KMS-11 (cell line): Measurements from ENCODE around the gene TSPAN3.

Source experiments
- H2AFZ ChIP-seq: fragments of 200-600 bp; sonication (generic); 2 replicates; pipeline ENCODE4 v1.6.1; 2016; ENCODE audit warnings: antibody characterized with exemption, mixed run types, low read depth
- H3K27ac ChIP-seq: fragments of 200-600 bp; sonication (generic); 2 replicates; pipeline ENCODE4 v1.6.1; 2016; ENCODE audit warnings: mild to moderate bottlenecking, mixed run types
- H3K27me3 ChIP-seq: fragments of 200-600 bp; sonication (generic); 2 replicates; pipeline ENCODE4 v1.6.1; 2017; ENCODE audit warnings: mild to moderate bottlenecking, low read depth, mixed run types, moderate library complexity; ENCODE audit not compliant: insufficient read depth
- H3K36me3 ChIP-seq: fragments of 200-600 bp; sonication (generic); 2 replicates; pipeline ENCODE4 v1.6.1; 2017; ENCODE audit warnings: mild to moderate bottlenecking, mixed run types; ENCODE audit not compliant: insufficient read depth
- H3K4me1 ChIP-seq: fragments of 200-600 bp; sonication (generic); 2 replicates; pipeline ENCODE4 v1.6.1; 2016; ENCODE audit warnings: mild to moderate bottlenecking, low read depth, mixed run types; ENCODE audit not compliant: poor library complexity, severe bottlenecking
- H3K4me2 ChIP-seq: fragments of 200-600 bp; sonication (generic); 2 replicates; pipeline ENCODE4 v1.7.0; 2016; ENCODE audit warnings: mild to moderate bottlenecking, mixed run types
- H3K4me3 ChIP-seq: fragments of 200-600 bp; sonication (generic); IDR thresholded peaks from 2 replicates; pipeline ENCODE4 v1.6.1; 2017; ENCODE audit warnings: low read depth, low read length, mixed read lengths; ENCODE audit not compliant: insufficient read depth
- H3K79me2 ChIP-seq: fragments of 200-600 bp; sonication (generic); 2 replicates; pipeline ENCODE4 v1.6.1; 2016; ENCODE audit warnings: low read depth, mixed run types; ENCODE audit not compliant: insufficient read depth
- H3K9ac ChIP-seq: fragments of 200-600 bp; sonication (generic); 2 replicates; pipeline ENCODE4 v1.6.1; 2016; ENCODE audit warnings: mild to moderate bottlenecking, mixed run types
- H4K20me1 ChIP-seq: fragments of 200-600 bp; sonication (generic); 2 replicates; pipeline ENCODE4 v1.6.1; 2016; ENCODE audit warnings: mild to moderate bottlenecking, mixed run types; ENCODE audit not compliant: insufficient read depth
- TF ChIP-seq, protein P1 (sequence below): fragments of 200-600 bp; sonication (generic); conservative IDR thresholded peaks from 2 replicates; pipeline ENCODE4 v1.6.1; 2017; ENCODE audit warnings: low read depth, mild to moderate bottlenecking, antibody characterized with exemption, low read length, moderate library complexity, mixed read lengths

TSPAN3 gene

DNA sequence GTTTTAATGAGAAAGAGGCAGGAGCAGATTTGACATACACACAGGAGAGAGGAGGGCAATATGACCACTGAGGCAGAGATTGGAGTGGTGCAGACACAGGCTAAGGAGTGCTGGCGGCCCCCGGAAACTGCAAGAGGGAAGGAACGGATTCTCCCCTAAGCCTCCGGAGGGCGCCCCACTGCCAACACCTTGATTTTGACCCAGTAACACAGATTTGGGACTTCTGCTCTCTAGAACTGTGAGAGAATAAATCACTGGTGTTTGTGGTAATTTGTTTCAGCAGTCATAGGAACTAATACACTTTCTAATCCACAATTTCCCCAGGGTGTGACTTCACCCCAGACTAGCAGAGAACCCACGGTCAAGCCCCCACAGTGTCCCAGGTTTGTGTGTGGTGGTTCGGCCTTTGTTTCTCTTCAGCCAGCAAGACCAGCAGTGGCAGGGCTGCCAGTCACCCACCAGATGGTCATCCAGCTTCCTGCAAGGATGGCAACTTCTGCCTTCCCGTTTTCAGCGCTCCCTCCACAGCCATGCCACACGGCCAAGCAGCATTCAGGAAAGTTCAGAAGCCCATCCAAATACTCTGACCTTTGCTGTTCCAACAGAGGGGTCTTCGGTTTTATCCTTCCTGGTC lies 23.6 kb upstream of the TSPAN3 start:
- Histone ChIP-seq H3K27me3 (no peaks in the 10 kb centered on the region), H2AFZ (no peak overlapping the region), H3K4me2 (no peak overlapping the region), H3K36me3 (no peaks in the 10 kb centered on the region), H3K9ac (no peak overlapping the region), H3K4me3 (no peak overlapping the region), H3K27ac (no peak overlapping the region), H3K4me1 (no peaks in the 10 kb centered on the region), H3K79me2 (no peaks in the 10 kb centered on the region), H4K20me1 (no peaks in the 10 kb centered on the region)
- TF ChIP-seq, protein P1, sequence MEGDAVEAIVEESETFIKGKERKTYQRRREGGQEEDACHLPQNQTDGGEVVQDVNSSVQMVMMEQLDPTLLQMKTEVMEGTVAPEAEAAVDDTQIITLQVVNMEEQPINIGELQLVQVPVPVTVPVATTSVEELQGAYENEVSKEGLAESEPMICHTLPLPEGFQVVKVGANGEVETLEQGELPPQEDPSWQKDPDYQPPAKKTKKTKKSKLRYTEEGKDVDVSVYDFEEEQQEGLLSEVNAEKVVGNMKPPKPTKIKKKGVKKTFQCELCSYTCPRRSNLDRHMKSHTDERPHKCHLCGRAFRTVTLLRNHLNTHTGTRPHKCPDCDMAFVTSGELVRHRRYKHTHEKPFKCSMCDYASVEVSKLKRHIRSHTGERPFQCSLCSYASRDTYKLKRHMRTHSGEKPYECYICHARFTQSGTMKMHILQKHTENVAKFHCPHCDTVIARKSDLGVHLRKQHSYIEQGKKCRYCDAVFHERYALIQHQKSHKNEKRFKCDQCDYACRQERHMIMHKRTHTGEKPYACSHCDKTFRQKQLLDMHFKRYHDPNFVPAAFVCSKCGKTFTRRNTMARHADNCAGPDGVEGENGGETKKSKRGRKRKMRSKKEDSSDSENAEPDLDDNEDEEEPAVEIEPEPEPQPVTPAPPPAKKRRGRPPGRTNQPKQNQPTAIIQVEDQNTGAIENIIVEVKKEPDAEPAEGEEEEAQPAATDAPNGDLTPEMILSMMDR, result peak; percentile 25; the same call in 1 of the 2 replicates

DNA sequence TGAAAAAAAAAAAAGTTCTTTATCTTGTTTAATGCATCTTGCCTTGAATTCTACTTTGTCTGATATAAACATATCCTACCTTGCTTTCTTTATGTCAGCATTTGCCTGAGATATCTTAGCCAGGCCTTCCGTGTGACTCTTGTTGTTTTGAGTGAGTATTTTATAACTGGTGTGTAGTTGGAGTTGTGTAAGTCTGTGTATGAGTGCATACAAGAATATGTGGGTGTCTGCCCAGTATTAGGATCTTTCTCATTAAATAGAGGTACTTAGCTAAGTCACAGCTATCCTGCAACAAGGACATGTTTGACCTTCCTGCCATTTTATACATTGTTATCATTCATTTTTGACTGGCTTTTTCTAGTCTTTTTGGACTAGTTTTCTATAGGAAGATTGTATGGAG lies 22.5 kb upstream of the TSPAN3 start:
- Histone ChIP-seq H3K27me3 (no peaks in the 10 kb centered on the region), H3K4me1 (no peaks in the 10 kb centered on the region), H3K4me2 (no peak overlapping the region), H2AFZ (no peak overlapping the region), H3K4me3 (no peak overlapping the region), H3K9ac (no peak overlapping the region), H3K79me2 (no peaks in the 10 kb centered on the region), H3K36me3 (no peaks in the 10 kb centered on the region), H3K27ac (no peak overlapping the region), H4K20me1 (no peaks in the 10 kb centered on the region)
- TF ChIP-seq, protein P1, result no peak

DNA sequence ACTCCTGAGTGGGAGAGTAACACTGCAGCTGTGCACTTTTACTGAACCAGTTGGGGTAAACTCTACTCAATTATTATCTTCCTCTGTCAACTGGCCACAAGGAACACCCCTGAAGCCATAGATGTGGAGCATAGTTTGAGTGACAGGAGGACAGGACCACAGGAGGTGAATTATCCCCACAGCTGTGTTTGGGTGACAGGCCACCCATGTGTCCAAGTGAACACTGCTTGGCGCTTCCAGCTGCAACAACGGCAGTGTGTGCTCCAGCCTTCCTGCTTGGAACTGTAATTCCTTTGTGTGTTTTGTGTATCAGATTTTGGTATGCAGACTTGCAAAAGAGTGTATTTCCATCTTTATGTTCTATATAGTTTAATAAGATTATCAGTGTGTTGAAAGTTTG lies 20.2 kb upstream of the TSPAN3 start:
- Histone ChIP-seq H4K20me1 (no peaks in the 10 kb centered on the region), H3K4me2 (no peak overlapping the region), H3K79me2 (no peaks in the 10 kb centered on the region), H3K9ac (no peak overlapping the region), H3K4me3 (no peak overlapping the region), H3K36me3 (no peaks in the 10 kb centered on the region), H3K27ac (no peak overlapping the region), H3K4me1 (no peaks in the 10 kb centered on the region), H2AFZ (no peak overlapping the region), H3K27me3 (no peaks in the 10 kb centered on the region)
- TF ChIP-seq, protein P1, result no peak

DNA sequence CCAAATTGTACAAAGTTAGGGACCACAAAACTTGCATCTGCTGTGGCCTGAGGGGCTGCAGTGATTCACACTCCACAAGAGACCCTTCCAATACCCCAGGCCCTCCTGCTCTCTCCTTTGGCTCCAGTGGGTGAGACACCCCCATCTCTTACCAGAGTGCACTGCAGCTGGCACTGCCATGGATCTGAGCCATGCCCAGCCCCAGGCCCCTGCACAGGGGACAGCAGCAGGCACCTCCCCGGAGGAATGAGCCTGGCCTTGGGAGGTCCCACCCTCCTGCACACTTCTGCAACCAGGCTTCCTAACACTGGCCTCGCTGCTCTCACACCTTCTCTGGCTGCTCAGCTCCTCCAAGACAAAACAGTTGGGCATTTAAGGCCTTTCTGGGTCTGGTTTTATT lies 16.3 kb upstream of the TSPAN3 start:
- no peaks in the 10 kb centered on the region for H3K79me2 ChIP-seq
- H3K4me3 ChIP-seq, result no peak overlapping the region
- H3K27ac ChIP-seq, result no peak overlapping the region
- no peak overlapping the region for H3K9ac ChIP-seq
- TF ChIP-seq, protein P1, result no peak
- H3K27me3 ChIP-seq, result no peaks in the 10 kb centered on the region
- H3K36me3 ChIP-seq, result no peaks in the 10 kb centered on the region
- H2AFZ ChIP-seq, result no peak overlapping the region
- no peak overlapping the region for H3K4me2 ChIP-seq
- H4K20me1 ChIP-seq, result no peaks in the 10 kb centered on the region
- no peaks in the 10 kb centered on the region for H3K4me1 ChIP-seq
